Fibroblast of the aortic adventitia (primary cell): Measurements from ENCODE around the gene ABL2. TPM values are rescaled to one million over a fixed set of nuclear protein-coding genes. Genes with fewer than 3 reads are reported as not detected.
"Not testable (repeated sequence)": the region's sequence is repeated elsewhere in the genome, so short reads cannot be mapped to it uniquely, and the experiment has no call there.

Experiments
- DNase-seq: peaks from one replicate; pipeline ENCODE4 v3.0.0-alpha.2; 2010; ENCODE audit warnings: low read depth
- H3K4me3 ChIP-seq: 2 replicates; pipeline ENCODE4 v1.5.1; 2011; ENCODE audit warnings: low read depth, mild to moderate bottlenecking, control low read depth, low read length, moderate library complexity
- CTCF ChIP-seq: IDR thresholded peaks from 2 replicates; pipeline ENCODE4 v1.5.1; 2011; ENCODE audit warnings: mild to moderate bottlenecking, low read length, control low read depth, inconsistent platforms; ENCODE audit not compliant: insufficient read depth
- total RNA-seq: library from RNA; depleted of rRNA; stranded (reverse); fragments of >200 nt; gene quantifications from 2 replicates; pipeline ENCODE4 v1.2.3, GENCODE V29; 2012; ENCODE audit warnings: low replicate concordance

Gene ABL2
- total RNA-seq, 1 donor, result 67.2 TPM

- H3K4me3 ChIP-seq, result no peak overlapping the region
- DNase-seq, result no peak
- TF ChIP-seq CTCF, result no peak
Measured at GRCh38 chr1:179234863-179235262, 5.4 kb upstream of the ABL2 start.

- no peak for TF ChIP-seq CTCF
- DNase-seq, result peak; percentile 21
Measured at GRCh38 chr1:179231923-179232322, 2.4 kb upstream of the ABL2 start.

GRCh38 chr1:179230721-179231120 is 1.2 kb upstream of the ABL2 start:
- peak; percentile 30 for DNase-seq
- H3K4me3 ChIP-seq, result no peak overlapping the region
- TF ChIP-seq CTCF, result no peak

More at GRCh38 chr1:179231923-179232322, 2.4 kb upstream of the ABL2 start:
- no peak overlapping the region for H3K4me3 ChIP-seq

GRCh38 chr1:179230251-179230650 is 774 bp upstream of the ABL2 start:
- TF ChIP-seq CTCF, result no peak
- DNase-seq, result peak; percentile 47
- H3K4me3 ChIP-seq, result peak overlapping the region; percentile 74

GRCh38 chr1:179228783-179229213 is 679 bp downstream of the ABL2 start:
- TF ChIP-seq CTCF, result no peak
- DNase-seq, result peak; percentile 13
- peak overlapping the region; percentile 83 for H3K4me3 ChIP-seq

- H3K4me3 ChIP-seq, result no peak overlapping the region
- no peak for TF ChIP-seq CTCF
- no peak for DNase-seq
Measured at GRCh38 chr1:179226738-179227137, 2.7 kb downstream of the ABL2 start.

- H3K4me3 ChIP-seq, DNase-seq: not testable (repeated sequence)
Measured at GRCh38 chr1:179224466-179224865, 5.0 kb downstream of the ABL2 start.

- not testable (repeated sequence) for DNase-seq, H3K4me3 ChIP-seq
Measured at GRCh38 chr1:179221121-179221520, 8.4 kb downstream of the ABL2 start.
